Urothelium cell line (cell line): Measurements from ENCODE around the gene PRPH2.
"Not testable (repeated sequence)": the region's sequence is repeated elsewhere in the genome, so short reads cannot be mapped to it uniquely, and the experiment has no call there.

Experiments used
- DNase-seq: peaks from one replicate; pipeline ENCODE4 v3.0.0; 2011; ENCODE audit warnings: low spot score, mixed read lengths
- FAIRE-seq: peaks from 2 replicates; lab custom pipeline; 2011; peaks lifted over from hg19 to GRCh38; lab: Jason Lieb, UNC

Gene PRPH2

DNA sequence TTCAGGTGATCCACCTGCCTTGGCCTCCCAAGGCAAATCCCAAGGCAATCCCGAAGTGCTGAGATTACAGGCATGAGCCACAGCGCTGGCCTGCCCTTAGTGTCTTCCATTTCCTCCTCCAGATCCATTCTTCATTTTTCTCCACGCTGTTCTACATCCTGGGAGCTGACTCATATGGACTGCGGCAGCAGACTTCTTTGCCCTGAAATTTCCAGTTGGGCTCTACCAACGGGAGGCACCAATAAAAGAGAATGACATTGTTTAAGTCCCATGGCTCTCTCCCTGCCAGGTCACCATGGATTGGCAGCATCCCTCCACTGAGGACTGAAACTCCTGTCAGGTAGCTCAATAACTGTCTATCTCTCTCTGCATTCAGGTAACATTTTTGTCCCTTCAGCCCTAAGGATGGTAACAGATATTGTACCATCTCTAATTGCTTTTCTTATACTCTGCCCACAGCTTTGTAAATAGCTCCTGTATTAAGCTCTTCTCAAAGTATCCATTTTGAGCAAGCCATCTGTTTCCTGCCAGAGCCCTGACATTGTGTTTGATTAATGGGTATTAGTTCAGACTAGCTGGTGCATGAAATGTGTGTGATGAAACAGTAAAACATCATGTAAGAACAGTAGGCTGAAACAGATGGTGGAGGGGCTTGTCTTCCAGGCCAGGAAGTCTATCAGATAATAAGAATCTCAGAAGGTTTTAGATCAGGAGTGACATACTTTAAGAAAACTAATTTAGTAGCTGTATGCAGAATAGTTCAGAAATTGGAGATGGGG is 19.9 kb upstream of the PRPH2 start:
- no peak for DNase-seq

DNA sequence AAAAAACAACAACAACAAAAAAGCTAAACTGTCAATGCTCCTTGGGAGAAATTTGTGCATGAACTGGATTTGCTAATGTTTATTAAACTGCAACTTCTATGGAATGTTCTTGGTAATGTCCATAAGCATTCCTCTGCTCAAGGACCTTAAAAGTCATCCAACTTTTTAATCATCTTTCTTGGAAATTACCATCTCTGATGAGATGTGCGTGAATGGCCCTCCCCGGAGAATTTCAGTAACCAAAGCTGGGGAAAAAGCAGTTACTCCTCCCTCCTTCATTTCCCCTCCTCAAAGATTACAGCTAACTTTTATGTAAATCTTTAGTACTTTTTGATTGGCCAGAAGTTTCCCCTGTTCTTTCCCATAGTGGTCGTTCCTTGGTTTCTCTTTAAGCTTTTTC is 18.3 kb upstream of the PRPH2 start:
- DNase-seq (no peak), FAIRE-seq (no peak)

More for the DNA sequence above, 19.9 kb upstream of the PRPH2 start:
- no peak for FAIRE-seq

DNA sequence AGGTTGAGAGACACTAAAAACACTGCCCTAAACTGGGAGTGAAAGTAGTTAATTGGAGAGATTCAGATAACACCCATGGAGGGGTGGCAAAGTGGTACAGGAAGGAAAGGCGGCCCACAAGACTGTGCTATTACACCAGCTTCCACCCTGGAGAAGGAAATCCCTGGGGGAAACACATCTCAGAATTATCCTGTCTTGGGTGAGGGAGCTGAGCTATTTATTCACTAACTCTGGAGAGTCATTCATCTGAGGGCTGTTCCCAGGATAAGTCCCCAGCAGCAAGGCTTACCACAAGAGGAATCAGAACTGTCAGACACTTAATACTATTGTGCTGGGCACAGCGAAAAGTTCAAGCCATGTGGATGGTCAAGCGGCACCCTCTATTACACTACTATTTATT is 13.6 kb upstream of the PRPH2 start:
- FAIRE-seq (no peak), DNase-seq (no peak)

DNA sequence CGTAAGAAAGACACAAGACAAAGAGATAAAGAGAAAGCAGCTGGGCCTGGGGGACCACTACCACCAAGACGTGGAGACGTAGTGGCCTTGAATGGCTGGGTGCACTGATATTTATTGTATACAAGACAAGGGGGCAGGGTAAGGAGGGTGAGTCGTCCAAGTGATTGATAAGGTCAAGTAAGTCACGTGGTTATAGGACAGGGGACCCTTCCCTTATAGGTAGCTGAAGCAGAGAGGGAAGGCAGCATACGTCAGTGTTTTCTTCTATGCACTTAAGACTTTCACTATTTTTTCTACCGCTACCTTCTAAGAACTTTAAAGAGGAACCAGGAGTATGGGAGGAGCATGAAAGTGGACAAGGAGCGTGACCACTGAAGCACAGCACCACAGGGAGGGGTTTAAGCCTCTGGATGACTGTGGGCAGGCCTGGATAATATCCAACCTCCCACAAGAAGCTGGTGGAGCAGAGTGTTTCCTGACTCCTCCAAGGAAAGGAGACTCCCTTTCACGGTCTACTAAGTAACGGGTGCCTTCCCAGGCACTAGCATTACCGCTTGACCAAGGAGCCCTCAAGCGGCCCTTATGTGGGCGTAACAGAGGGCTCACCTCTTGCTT is 11.6 kb upstream of the PRPH2 start:
- not testable (repeated sequence) for FAIRE-seq, DNase-seq

DNA sequence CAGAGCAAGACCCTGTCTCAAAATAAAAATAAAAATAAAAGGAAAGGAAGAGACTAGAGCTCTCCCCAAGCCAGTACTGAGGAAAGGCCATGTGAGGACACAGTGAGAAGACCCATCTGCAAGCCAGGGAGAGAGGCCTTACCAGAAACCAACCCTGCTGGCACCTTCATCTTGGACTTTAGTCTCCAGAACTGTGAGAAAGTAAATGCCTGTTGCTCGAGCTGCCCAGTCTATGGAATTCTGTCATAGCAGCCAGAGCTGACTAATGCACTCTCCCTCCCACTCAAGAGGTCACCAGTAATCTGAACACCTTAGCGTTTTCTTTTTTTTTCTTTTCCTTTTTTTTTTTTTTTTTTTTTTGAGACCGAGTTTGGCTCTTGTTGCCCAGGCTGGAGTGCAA is 7.3 kb upstream of the PRPH2 start:
- DNase-seq, result peak; percentile 40
- FAIRE-seq, result no peak

DNA sequence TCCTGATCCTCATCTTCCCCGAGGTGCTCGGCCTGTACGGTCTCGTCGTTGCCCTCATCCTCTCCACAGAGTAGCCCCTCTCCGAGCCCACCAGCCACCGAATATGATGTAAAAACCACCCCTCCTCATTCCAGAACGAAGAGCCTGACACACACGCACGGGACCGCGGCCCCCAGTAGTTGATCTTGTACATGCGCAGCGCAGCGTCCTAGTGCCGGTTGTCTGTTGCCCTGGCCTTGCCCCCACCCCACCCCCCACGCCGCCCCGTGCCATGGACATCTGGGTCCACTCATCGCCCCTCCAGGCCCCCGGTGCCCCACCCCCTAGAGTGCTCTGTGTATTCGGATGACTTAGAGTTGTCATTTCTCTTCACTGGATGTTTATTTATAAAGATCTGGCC is 5.2 kb upstream of the PRPH2 start:
- no peak for FAIRE-seq

DNA sequence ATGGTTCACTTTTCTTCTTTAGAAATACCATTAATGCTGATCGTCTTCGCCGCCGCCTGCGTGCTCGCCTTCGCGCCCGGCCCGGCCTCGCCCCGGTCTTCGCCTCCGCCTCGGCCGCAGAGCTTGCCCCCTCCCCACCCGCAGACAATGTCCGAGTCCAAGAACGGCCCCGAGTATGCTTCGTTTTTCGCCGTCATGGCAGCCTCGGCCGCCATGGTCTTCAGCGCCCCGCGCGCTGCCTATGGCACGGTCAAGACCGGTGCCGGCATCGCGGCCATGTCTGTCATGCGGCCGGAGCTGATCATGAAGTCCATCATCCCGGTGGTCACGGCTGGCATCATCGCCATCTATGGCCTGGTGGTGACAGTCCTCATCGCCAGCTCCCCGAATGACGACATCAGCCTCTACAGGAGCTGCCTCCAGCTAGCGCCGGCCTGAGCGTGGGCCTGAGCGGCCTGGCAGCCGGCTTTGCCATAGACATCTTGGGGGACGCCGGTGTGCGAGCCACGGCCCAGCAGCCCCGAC is 4.8 kb upstream of the PRPH2 start:
- DNase-seq (no peak), FAIRE-seq (no peak)

More for the DNA sequence above, 5.2 kb upstream of the PRPH2 start:
- no peak for DNase-seq

DNA sequence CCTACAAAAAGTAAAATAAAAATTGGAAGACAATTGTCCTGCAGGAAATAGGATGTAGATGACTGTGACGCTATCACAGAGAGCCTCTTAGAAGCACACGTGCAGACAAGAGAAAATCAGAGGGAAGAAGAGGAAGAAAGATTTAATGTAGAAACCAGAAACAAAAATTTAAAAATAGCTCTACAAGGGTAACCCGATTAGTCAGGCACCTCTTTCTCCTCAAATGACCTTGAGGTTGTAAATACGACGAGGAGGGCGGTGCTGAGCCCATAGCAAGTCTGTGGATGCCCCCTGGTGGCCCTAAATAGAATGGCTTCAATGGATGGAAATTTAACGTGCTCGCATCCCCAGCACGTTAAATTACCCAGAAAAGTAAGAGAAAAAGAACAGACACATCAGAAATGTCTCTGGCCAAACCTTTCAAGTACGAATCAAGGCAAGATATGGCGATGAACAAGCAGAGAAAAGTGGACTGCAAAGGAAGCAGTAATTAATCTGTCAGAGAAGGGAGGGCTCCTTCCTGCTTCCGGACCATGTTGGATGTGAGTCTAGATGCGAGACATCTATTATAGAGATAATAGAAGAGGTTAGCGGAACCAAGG is 4.2 kb upstream of the PRPH2 start:
- no peak for FAIRE-seq

DNA sequence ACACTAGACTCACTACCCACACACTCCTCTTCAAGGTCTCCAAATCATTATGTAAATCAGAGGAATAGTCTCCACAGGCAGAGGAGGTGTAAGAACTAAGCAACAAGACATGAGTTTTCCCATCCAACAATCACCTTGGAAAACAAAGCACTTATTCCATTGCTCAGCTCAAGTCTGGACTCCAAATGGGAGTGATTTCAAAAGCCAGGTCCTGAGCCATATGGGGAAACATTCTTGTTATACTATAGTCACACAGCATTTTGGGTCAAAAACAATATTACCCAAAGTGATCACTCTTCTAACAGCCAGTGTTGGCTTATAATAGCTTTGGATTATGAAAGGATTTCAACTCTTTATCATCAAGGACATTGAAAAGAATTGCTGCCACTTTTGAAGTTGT is 3.6 kb upstream of the PRPH2 start:
- DNase-seq (no peak), FAIRE-seq (no peak)

More for the DNA sequence above, 4.2 kb upstream of the PRPH2 start:
- DNase-seq, result peak; percentile 74

DNA sequence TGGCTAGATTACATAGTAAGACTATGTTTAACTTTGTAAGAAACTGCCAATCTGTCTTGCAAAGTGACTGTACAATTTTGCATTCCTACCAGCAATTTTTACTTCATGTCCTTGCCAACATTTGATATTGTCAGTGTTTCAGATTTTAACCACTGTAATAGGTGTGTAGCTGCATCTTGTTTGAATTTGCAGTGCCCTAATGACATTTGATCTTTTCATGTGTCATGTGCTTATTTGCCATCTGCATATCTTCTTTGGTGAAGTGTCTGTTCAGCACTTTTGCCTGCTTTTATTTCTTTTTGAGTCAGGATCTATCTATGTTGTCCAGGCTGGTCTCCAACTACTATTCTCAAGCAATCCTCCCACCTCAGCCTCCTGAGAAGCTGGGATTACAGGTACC is 2.4 kb upstream of the PRPH2 start:
- no peak for DNase-seq
- no peak for FAIRE-seq

DNA sequence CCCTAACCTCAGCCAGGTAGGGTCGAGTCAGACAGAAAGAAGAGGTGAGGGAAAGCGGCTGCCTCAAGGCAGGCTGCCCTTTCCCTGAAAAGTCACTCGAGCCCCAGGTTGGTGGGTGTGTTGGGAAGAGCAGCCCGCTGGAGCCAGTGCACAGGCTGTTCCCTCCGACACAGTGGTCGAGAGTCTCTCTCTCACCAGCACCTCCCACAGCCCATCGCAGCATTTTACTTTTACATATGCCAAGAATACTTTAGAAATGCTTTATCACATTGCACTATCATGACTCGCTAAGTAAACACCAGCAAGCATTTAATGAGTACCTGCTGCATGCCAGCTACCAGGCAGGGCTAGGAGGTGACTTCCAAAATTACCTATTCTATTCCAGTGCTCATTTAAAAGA is 1.7 kb downstream of the PRPH2 start:
- DNase-seq, result no peak
- no peak for FAIRE-seq

DNA sequence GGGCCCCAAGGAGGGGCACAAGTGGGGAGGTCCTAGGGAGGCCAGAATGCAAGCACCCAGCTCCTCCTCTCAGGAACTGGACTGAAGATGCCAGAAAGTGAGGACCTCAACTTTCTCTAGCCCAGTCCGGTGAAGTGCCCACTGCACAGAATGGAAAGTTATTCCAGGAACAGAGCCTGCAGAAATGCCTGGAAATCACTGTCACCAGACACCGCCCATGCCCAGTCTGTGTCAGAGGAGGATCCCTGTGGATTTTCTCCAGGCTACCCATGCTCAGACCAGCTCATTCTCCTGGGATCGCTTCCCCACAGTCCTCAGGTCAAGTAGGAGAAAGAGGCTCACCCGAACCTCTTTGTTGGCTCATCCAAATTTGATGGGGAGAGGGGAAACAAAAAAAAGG is 6.5 kb downstream of the PRPH2 start:
- DNase-seq, result no peak

DNA sequence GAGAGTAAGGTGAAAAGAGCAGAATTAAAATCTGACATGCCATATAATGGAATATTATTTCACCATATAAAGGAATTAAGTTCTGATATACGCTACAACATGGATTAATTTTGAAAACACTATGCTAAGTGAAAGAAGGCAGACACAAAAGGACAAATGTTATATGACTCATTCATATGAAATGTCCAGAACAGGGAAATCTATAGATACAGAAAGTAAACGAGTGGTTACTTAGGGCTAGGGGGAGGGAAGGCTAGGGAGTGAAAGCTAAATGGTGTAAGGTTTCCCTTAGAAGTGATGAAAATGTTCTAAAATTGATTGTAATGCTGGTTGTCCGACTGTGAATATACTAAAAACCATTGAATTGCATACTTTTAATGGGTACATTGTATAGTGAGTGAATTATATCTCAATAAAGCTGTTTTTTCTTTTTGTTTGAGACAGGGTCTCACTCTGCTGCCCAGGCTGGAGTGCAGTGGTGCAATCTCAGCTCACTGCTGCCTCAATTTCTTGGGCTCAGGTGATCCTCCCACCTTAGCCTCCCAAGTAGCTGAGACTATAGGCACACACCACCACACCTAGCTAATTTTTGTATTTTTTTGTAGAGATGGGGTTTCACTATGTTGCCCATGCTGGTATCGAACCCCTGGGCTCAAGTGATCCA is 8.2 kb downstream of the PRPH2 start:
- FAIRE-seq (no peak), DNase-seq (no peak)

More for the DNA sequence above, 6.5 kb downstream of the PRPH2 start:
- FAIRE-seq, result no peak

DNA sequence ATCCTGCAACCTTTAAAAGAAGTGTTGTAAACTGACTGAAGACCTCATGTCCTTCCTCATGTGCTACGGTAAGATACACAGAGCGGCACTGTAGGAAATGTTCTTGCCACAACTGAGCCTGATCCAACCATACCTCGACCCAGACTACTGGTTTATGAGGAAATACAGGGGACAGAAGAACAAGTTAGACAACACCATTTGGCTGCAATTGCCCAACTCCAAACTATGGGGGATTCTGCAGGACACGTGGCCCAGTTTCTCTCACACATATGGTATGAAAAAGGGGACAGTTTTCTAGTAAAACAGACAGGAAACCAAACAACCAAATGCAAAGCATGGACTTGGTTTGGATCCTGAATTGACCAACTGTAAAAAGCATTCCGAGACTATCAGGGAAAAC is 10.5 kb downstream of the PRPH2 start:
- DNase-seq, result no peak
- FAIRE-seq, result no peak

DNA sequence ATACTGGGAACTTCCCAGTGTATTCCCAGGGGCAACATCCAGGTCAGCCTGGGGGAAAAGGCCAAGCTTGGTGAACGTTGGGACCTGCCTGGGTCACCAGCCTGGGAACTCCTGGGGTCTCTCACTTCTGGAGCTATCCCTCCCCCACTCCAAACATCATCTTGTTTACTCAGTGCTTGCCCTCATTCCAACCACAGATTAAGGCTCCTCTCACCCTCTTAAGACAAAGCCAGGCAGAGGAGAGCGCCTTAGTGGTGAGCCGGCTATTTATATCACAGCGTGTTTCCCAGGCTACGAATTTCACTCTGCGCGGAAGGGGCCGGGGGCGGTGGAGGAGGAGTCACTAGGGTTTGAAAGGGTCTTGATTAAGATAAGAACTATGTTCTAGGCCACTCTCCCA is 12.1 kb downstream of the PRPH2 start:
- no peak for FAIRE-seq
- no peak for DNase-seq

DNA sequence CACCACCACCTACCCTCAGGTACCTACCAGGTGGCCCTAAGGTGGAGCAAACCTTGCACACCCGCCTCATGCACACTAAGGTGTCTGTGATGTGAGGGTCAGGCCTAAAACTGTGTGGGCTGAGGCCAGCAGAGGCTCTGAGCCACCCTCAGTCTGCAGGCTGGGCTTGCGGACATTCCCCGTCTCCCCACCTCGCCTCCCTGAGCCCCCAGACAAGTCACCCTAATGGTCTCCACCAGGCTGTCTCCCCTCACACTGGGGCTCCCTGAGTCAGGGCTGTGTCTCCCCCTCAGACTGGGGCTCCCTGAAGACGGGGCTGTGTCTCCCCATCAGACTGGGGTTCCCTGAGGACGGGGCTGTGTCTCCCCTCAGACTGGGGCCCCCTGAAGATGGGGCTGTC is 12.5 kb downstream of the PRPH2 start:
- DNase-seq (no peak), FAIRE-seq (no peak)

DNA sequence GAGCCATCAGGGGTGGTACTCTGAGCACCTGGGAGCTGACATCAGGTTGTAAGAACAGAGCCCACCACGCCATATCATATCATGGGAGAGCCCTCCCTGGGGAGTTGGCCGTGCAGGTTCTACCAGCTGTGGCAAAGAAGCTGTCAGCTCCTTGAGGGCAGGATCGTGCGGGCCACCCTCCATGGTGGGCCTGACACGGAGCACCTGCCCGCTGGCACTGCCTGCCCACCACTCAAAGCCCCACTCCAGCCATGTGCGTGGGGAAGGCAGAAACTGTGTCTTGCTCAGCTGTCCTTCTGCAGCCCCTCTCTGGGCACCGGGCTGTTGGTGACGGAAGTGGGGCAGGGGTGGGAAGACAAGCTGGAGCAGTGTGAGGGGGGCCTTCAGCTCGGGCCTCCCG is 14.3 kb downstream of the PRPH2 start:
- DNase-seq (no peak), FAIRE-seq (no peak)

DNA sequence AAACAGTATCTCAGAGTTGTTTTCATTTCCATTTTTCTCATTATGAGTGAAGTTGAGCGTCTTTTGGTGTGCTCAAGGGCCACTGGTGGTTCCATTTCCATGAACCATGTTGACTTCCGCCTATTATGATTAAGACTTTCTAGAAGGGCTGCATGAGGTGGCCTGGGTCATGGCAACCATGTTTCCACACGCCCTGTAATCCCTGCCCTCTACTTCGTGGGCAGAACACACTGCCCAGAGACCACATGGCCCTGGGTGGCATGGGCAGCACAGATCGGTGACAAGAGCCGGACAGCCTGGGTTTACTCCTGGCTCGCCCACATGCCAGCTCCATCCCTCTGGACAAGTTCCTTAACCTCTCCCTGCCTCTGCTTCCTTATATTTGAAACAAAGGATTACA is 14.8 kb downstream of the PRPH2 start:
- DNase-seq (no peak), FAIRE-seq (no peak)

DNA sequence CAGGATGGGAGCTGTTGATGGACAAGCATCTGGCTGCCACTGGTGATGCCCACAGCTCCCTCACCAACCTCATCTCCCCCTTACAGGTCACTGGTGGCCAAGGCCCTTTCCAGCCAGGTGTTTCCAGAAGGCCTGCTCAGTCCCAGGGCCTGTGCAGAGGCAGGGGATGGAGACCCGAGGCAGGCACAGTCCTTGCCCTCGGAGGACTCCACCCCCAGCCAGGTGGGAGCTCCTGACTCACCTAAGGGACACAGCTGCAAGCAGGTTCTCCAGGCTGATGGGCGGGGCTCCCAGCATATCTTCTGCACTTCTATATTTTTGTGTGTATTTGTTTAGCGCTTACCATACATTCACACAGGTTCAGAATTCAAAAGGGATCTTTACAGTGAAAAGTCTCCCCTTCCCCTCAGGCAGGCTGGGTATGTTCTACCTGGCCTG is 17.4 kb downstream of the PRPH2 start:
- FAIRE-seq (no peak), DNase-seq (no peak)

DNA sequence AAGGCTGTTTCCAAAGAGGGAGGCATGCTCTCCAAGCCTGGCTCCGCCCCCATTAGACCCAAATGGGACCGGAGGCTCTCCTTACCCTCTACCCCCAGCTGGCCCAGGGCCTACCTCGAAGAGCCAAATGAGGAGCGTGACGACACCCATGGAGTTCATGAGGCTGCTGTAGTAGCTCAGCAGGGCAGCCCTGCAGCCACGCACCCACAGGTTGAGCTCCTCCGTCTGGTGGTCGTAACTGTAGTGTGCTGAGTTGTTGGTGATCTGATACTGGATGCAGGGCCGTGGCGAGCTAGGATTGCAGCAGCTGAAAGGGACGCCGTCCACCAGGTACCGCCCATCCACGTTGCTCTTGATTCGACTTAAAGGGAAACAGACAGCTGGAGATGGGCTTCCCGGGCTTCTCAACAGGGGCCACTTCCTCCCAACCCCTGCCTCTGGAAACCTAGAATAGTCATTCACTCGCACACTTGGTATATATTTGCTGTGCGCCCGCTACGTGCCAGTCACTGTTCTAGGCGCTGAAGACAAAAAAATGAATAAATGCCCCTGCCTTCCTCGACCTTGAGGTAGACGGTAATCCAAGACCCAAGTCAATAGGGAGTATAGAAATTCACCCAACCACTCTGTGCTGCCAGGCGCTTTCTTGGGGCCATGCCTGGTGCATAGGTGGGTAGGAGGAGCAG is 18.0 kb downstream of the PRPH2 start:
- DNase-seq, result no peak
- no peak for FAIRE-seq

DNA sequence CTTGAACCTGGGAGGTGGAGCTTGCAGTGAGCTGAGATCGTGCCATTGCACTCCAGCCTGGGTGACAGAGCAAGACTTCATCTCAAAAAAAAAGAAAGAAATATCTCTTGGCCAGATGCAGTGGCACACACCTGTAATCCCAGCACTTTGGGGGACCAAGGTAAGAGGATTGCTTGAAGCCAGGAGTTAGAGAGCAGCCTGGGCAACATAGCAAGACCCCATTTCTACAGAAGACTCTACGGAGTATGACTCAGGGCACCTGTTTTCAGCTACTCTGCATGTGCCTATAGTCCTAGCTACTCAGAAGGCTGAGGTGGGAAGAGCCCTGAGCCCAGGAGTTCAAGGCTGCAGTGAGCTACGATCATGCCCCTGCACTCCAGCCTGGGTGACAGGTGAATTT is 19.6 kb downstream of the PRPH2 start:
- DNase-seq, FAIRE-seq: not testable (repeated sequence)
